Omental fat pad (tissue), 4 donors: Measurements from ENCODE around the gene CCDC51. TPM values are rescaled to one million over a fixed set of nuclear protein-coding genes. Genes with fewer than 3 reads are reported as not detected.

ENCODE experiments used
- ATAC-seq: fragments of 150-250 bp; one replicate; pipeline ENCODE4 v1.9.1; 2016; ENCODE audit warnings: mild to moderate bottlenecking, moderate library complexity; ENCODE audit not compliant: low FRiP score
- DNase-seq: peaks from one replicate; pipeline ENCODE4 v3.0.0-alpha.2; 2019; ENCODE audit warnings: low spot score
- total RNA-seq, 4 donors: library from RNA; depleted of rRNA; stranded (reverse); fragments of >200 nt; gene quantifications; one replicate each; pipeline ENCODE4 v1.1.0, GENCODE V29; 2016
- TF ChIP-seq, protein P1 (sequence below), 3 donors: fragments of 450-650 bp; IDR thresholded peaks; one replicate each; pipeline ENCODE4 v1.5.1; 2016 to 2017; ENCODE audit warnings: antibody characterized with exemption in 3 of 3, mild to moderate bottlenecking in 3 of 3, moderate library complexity in 2 of 3

CCDC51 gene
- total RNA-seq, 4 donors from 2014 or later, result 11.6 to 15.1 (median 13.6) TPM

DNA sequence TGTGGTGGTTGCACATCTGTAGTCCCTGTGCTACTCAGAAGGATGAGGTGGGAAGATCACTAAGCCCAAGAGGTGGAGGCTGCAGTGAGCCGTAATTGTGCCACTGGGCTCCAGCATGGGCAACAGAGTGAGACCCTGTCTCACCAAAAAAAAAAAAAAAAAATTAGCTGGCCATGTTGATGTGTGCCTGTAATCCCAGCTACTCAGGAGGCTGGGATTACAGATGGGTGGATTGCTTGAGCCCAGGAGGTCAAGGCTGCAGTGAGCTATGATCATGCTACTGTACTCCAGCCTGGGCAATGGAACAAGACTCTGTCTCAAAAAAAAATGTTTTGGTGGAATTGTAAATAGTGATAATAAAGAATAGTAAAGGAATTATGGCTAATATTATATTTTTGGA lies 16.5 kb upstream of the CCDC51 start:
- ATAC-seq (no peak), DNase-seq (no peak)
- TF ChIP-seq, protein P1, sequence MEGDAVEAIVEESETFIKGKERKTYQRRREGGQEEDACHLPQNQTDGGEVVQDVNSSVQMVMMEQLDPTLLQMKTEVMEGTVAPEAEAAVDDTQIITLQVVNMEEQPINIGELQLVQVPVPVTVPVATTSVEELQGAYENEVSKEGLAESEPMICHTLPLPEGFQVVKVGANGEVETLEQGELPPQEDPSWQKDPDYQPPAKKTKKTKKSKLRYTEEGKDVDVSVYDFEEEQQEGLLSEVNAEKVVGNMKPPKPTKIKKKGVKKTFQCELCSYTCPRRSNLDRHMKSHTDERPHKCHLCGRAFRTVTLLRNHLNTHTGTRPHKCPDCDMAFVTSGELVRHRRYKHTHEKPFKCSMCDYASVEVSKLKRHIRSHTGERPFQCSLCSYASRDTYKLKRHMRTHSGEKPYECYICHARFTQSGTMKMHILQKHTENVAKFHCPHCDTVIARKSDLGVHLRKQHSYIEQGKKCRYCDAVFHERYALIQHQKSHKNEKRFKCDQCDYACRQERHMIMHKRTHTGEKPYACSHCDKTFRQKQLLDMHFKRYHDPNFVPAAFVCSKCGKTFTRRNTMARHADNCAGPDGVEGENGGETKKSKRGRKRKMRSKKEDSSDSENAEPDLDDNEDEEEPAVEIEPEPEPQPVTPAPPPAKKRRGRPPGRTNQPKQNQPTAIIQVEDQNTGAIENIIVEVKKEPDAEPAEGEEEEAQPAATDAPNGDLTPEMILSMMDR (IDR thresholded peaks at IDR 0.05), result no peak

DNA sequence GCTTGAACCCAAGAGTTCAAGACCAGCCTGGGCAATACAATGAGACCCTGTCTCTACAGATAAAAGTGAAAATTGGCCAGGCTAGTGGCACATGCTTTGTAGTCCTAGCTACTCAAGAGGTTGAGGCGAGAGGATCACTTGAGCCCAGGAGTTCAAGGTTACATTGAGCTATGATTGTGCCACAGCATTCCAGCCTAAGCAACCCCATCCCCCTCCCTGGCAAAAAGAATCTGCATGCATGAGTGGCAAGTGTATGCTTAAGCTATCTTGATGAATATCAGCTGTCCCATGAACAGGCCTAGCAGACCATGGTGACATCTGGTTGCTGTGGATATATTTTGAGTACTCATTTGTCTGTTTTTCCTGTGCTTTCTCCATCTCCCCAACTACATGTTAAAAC lies 11.4 kb upstream of the CCDC51 start:
- DNase-seq (no peak), ATAC-seq (no peak)
- TF ChIP-seq, protein P1 (IDR thresholded peaks at IDR 0.05), result no peak

DNA sequence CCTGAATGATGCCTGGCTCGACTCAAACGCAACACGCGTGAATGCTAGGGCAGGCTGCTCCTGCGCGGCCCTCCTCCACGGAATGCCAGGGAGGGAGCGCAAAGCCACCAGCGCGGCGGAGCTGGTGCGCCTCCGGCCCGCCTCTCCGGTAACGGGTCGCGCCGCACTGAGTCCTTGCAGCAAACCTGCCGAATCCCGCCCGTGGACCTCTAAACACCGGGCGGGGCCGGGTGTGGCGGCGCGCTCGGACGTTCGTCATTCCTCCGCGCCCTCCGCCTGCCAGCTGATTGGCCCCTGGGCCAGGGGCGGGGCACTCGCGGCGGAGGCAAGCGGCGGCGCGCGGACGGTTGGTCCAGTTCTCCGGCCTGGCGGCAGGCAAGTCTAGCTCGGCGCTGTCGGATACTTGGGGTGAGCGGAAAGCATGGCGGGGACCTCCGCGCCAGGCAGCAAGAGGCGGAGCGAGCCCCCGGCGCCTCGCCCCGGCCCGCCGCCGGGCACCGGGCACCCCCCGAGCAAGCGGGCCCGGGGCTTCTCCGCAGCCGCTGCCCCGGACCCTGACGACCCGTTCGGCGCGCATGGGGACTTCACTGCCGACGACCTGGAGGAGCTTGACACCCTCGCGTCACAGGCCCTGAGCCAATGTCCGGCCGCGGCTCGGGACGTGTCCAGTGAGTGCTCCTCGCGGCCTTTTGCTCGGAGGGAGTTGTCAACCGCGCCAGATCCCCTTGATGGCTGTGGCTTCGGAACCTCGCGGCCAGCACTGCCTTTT lies 6.7 kb upstream of the CCDC51 start, which contains the start of gene ATRIP:
ATRIP (plus strand) TSS at position 313 of the 769 bp plus-strand sequence; CDS start at position 422, 109 bp downstream.
- peak; percentile 71 for DNase-seq
- peak; percentile 94 for ATAC-seq
- TF ChIP-seq, protein P1 (IDR thresholded peaks at IDR 0.05), result no peak

DNA sequence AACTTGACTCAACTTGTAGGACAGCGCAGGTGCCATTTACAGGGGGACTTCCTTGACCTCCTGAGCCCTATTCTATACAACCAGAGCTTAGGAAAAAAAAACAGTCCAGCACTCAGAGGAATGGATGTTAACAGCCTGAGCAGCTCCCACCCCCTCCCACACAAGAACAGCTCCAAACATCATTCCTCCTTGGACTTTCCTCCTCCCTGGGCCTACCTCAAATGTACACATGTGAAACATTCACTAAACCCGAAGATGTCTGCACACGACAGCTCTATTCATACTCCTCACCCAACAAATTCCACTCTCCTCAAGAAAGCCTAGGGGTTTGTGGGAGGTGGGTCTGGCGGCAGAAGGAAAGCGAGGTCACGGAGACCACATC lies 6.1 kb upstream of the CCDC51 start:
- TF ChIP-seq, protein P1 (IDR thresholded peaks at IDR 0.05), result no peak
- DNase-seq (no peak), ATAC-seq (no peak)

DNA sequence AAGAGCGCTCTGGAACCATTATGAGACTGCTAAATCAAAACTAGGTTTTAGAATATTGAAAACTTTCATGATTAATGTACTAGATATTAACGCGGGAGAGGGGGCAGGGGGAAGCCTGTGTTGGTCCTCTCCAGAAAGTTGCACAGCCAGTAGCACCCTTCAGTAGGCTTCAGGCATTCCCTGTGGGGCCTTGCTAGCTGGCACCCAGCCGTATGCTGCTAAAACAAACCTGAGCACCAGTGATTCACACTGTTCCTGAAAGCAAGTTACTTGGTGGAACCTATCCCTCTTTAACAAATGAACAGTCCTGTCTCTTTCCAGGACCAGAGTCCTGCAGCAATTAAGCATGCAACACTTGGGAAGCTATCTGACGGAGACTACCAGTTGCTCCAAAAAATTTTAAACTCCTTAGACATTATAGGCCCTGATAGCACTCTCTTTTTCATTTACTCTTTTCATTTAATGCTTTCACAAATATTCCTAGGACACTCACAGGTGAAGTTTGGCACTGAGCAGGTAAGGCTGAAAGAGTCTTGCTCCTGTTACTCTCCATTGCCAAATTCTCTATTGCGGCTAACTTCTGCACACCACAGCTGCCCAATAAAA lies 5.5 kb upstream of the CCDC51 start:
- ATAC-seq, result no peak
- TF ChIP-seq, protein P1 (IDR thresholded peaks at IDR 0.05), result no peak
- no peak for DNase-seq

DNA sequence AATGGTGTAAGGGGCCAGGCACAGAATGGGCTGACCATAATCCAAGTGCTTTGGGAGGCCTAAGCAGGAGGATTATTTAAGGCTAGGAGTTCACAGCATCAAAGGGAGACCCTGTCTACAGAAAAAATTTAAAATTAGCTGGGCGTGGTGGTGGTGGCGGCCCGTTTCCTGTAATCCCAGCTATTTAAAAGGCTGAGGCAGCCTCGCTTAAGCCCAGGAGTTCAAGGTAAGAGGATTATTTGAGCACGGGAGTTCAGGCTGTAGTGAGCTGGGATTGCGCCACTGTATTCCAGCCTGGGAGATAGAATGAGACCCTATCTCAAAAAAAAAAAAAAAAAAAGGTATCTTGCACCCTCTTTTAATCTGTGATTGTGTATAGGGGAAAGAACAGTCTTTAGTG lies 2.0 kb upstream of the CCDC51 start:
- TF ChIP-seq, protein P1 (IDR thresholded peaks at IDR 0.05), result no peak
- no peak for ATAC-seq
- no peak for DNase-seq

DNA sequence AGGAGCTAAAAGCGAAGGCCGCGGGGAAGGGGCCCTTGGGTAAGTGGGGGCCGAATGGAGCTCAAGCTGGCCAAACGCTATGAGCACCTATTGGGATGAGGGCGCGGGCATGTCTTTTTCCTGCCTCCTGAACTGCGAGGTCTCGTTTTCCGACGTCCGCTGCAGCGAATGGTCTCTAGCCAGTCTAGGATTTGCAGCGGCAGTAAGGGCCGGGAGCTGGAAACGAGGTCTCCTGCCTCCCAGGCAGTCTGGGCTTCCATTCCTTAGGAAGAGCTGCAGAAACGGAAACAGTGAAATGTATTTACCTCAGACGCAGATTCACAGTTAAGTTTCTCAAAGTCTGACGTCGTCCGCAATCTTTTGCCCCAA lies 655 bp upstream of the CCDC51 start:
- ATAC-seq, result no peak

More for the DNA sequence above, 655 bp upstream of the CCDC51 start:
- no peak for DNase-seq
- TF ChIP-seq, protein P1 (IDR thresholded peaks at IDR 0.05), result no peak
